MM.1S (cell line): ENCODE data around the gene HPSE2.
"Not testable (repeated sequence)": the region's sequence is repeated elsewhere in the genome, so short reads cannot be mapped to it uniquely, and the experiment has no call there.

Experiments
- DNase-seq: peaks from one replicate; pipeline ENCODE4 v3.0.0-alpha.2; 2015
- H2AFZ ChIP-seq: fragments of 300-600 bp; sonication (generic); 2 replicates; pipeline ENCODE4 v1.6.0; 2016; ENCODE audit warnings: antibody characterized with exemption, low read length
- H3F3A ChIP-seq: fragments of 300-600 bp; sonication (generic); 2 replicates; pipeline ENCODE4 v1.6.1; 2016; ENCODE audit warnings: mild to moderate bottlenecking, antibody characterized with exemption, low read length, moderate library complexity, mixed read lengths; ENCODE audit not compliant: insufficient read depth
- H3K27ac ChIP-seq: fragments of 300-600 bp; sonication (generic); 2 replicates; pipeline ENCODE4 v1.5.1; 2016; ENCODE audit warnings: mild to moderate bottlenecking, low read length
- H3K27me3 ChIP-seq: fragments of 300-600 bp; sonication (generic); replicated peaks from 2 replicates; pipeline ENCODE4 v1.6.0; 2016; ENCODE audit warnings: low read length; ENCODE audit not compliant: insufficient read depth
- H3K36me3 ChIP-seq: fragments of 300-600 bp; sonication (generic); replicated peaks from 2 replicates; pipeline ENCODE4 v1.6.1; 2016; ENCODE audit warnings: mild to moderate bottlenecking, low read length, mixed read lengths; ENCODE audit not compliant: insufficient read depth
- H3K4me1 ChIP-seq: fragments of 300-600 bp; sonication (generic); 2 replicates; pipeline ENCODE4 v1.6.1; 2016; ENCODE audit warnings: low read length, mixed read lengths
- H3K4me2 ChIP-seq: fragments of 300-600 bp; sonication (generic); 2 replicates; pipeline ENCODE4 v1.6.0; 2016; ENCODE audit warnings: low read depth, low read length
- H3K4me3 ChIP-seq: fragments of 300-600 bp; sonication (generic); 2 replicates; pipeline ENCODE4 v1.5.1; 2016; ENCODE audit warnings: low read length, mixed read lengths
- H3K79me2 ChIP-seq: fragments of 300-600 bp; sonication (generic); 2 replicates; pipeline ENCODE4 v1.6.1; 2016; ENCODE audit warnings: mixed run types, low read length, mixed read lengths
- H3K9ac ChIP-seq: fragments of 300-600 bp; sonication (generic); 2 replicates; pipeline ENCODE4 v1.6.1; 2016; ENCODE audit warnings: low read length, mixed read lengths
- H3K9me2 ChIP-seq: fragments of 300-600 bp; sonication (generic); replicated peaks from 2 replicates; pipeline ENCODE4 v1.6.1; 2016; ENCODE audit warnings: mild to moderate bottlenecking, low read length, mixed read lengths; ENCODE audit not compliant: insufficient read depth
- H3K9me3 ChIP-seq: fragments of 300-600 bp; sonication (generic); replicated peaks from 2 replicates; pipeline ENCODE4 v1.6.1; 2016; ENCODE audit warnings: mild to moderate bottlenecking, low read length, mixed read lengths; ENCODE audit not compliant: insufficient read depth
- H4K20me1 ChIP-seq: fragments of 300-600 bp; sonication (generic); 2 replicates; pipeline ENCODE4 v1.6.1; 2016; ENCODE audit warnings: mild to moderate bottlenecking, low read length, moderate library complexity, mixed read lengths; ENCODE audit not compliant: insufficient read depth
- EZH2 ChIP-seq: fragments of 300-600 bp; sonication (generic); optimal IDR thresholded peaks from 2 replicates; pipeline ENCODE3; 2017; ENCODE audit warnings: low read depth, mild to moderate bottlenecking, antibody characterized with exemption, low read length, mixed read lengths
- EZH2phosphoT487 ChIP-seq: fragments of 300-600 bp; sonication (generic); IDR thresholded peaks from 2 replicates; pipeline ENCODE4 v1.6.1; 2018; ENCODE audit warnings: antibody characterized with exemption, low read length
- TF ChIP-seq, protein P1 (sequence below): fragments of 300-600 bp; sonication (generic); IDR thresholded peaks from 2 replicates; pipeline ENCODE4 v1.5.1; 2016; ENCODE audit warnings: antibody characterized with exemption, low read length, mixed read lengths

Gene HPSE2

DNA sequence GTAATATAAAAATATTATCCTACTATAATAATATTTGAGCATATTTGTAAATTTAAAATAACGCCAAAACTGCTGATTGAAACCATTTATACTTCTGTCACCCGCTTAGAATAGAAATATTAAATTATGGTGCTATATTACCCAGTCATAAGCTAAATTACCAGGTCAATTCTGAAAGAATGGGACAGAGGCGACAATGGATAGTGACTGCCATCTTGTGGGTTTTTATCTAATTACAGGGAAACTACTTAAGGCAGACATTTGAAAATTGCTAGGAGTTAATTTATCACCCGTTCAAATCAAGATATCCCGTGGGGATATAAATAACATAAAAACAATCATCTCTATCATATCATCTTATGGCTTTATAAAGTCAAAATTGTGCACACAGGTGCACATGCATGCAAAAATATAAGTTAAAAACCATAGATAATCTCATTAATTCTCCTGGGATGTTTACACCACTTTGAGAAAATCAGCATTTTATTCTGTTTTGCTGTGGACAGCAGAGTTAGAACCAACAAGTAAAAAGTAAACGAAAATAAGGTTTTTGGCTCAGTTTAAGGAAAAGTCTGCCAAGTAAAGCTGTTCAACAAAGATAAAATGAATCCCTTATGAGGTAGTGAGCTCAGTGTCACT, 41.3 kb upstream of the HPSE2 start:
- Histone ChIP-seq H3K4me3 (no peak overlapping the region), H3K36me3 (no peaks in the 10 kb centered on the region), H3K79me2 (no peaks in the 10 kb centered on the region), H3K9ac (no peak overlapping the region), H3K27me3 (no peaks in the 10 kb centered on the region), H3K4me1 (no peaks in the 10 kb centered on the region), H4K20me1 (no peaks in the 10 kb centered on the region), H3K9me3 (no peaks in the 10 kb centered on the region), H3F3A (no peaks in the 10 kb centered on the region), H3K27ac (no peak overlapping the region), H3K9me2 (no peaks in the 10 kb centered on the region), H3K4me2 (no peak overlapping the region), H2AFZ (no peak overlapping the region)
- no peak for TF ChIP-seq EZH2
- TF ChIP-seq, protein P1, sequence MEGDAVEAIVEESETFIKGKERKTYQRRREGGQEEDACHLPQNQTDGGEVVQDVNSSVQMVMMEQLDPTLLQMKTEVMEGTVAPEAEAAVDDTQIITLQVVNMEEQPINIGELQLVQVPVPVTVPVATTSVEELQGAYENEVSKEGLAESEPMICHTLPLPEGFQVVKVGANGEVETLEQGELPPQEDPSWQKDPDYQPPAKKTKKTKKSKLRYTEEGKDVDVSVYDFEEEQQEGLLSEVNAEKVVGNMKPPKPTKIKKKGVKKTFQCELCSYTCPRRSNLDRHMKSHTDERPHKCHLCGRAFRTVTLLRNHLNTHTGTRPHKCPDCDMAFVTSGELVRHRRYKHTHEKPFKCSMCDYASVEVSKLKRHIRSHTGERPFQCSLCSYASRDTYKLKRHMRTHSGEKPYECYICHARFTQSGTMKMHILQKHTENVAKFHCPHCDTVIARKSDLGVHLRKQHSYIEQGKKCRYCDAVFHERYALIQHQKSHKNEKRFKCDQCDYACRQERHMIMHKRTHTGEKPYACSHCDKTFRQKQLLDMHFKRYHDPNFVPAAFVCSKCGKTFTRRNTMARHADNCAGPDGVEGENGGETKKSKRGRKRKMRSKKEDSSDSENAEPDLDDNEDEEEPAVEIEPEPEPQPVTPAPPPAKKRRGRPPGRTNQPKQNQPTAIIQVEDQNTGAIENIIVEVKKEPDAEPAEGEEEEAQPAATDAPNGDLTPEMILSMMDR, result peak; percentile 56
- DNase-seq, result peak; percentile 25

GRCh38 chr10:99266383-99266782, 30.7 kb upstream of the HPSE2 start:
- Histone ChIP-seq H3K4me3 (no peak overlapping the region), H3K79me2 (no peaks in the 10 kb centered on the region), H3K27ac (no peak overlapping the region), H4K20me1 (no peaks in the 10 kb centered on the region), H3K27me3 (no peaks in the 10 kb centered on the region), H3K36me3 (no peaks in the 10 kb centered on the region), H3K9me3 (no peaks in the 10 kb centered on the region), H3K9me2 (no peaks in the 10 kb centered on the region), H3K9ac (no peak overlapping the region), H2AFZ (no peak overlapping the region), H3K4me2 (no peak overlapping the region), H3F3A (no peaks in the 10 kb centered on the region), H3K4me1 (no peaks in the 10 kb centered on the region)
- DNase-seq, result peak; percentile 7
- TF ChIP-seq EZH2phosphoT487 (no peak), EZH2 (no peak)
- TF ChIP-seq, protein P1, result no peak

DNA sequence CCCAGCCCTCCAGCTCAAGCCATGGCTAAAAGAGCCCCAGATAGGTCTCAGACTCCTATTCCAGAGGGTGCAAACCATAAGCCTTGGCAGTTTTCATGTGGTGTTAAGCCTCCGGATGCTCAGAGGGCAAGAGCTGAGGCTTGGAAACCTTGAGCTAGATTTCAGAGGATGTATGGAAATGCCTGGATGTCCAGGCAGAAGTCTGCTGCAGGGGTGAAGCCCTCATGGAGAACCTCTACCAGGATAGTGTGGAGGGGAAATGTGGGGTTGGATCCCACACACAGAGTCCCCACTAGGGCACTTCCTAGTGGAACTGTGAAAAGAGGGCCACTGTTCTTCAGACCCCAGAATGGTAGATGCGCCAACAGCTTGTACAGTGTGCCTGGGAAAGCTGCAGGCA, 13.2 kb upstream of the HPSE2 start:
- no peak overlapping the region for H3K4me3 ChIP-seq
- no peaks in the 10 kb centered on the region for H3K4me1 ChIP-seq
- no peak overlapping the region for H3K4me2 ChIP-seq
- no peaks in the 10 kb centered on the region for H3F3A ChIP-seq
- no peaks in the 10 kb centered on the region for H3K9me2 ChIP-seq
- H3K27ac ChIP-seq, result no peak overlapping the region
- H3K9ac ChIP-seq, result no peak overlapping the region
- H3K79me2 ChIP-seq, result no peaks in the 10 kb centered on the region
- no peak overlapping the region for H2AFZ ChIP-seq
- H3K27me3 ChIP-seq, result no peaks in the 10 kb centered on the region
- H3K36me3 ChIP-seq, result no peaks in the 10 kb centered on the region
- TF ChIP-seq, protein P1, result no peak
- TF ChIP-seq EZH2 (no peak), EZH2phosphoT487 (no peak)
- H4K20me1 ChIP-seq, result no peaks in the 10 kb centered on the region
- H3K9me3 ChIP-seq, result no peaks in the 10 kb centered on the region
- no peak for DNase-seq

GRCh38 chr10:99247893-99248292, 12.2 kb upstream of the HPSE2 start:
- H3K9ac ChIP-seq, H2AFZ ChIP-seq, H3F3A ChIP-seq, H3K36me3 ChIP-seq, H4K20me1 ChIP-seq, H3K9me3 ChIP-seq, H3K9me2 ChIP-seq, H3K4me1 ChIP-seq, H3K4me2 ChIP-seq, DNase-seq, H3K27me3 ChIP-seq, H3K27ac ChIP-seq, H3K4me3 ChIP-seq, H3K79me2 ChIP-seq: not testable (repeated sequence)
